GM18909 (cell line): ENCODE measurements around the gene GRIP1.

Source experiments
- ATAC-seq: cut with Tn5 transposase; IDR thresholded peaks from one replicate; pipeline ENCODE4 v1.9.1; 2021; ENCODE audit warnings: mild to moderate bottlenecking; ENCODE audit not compliant: unreplicated experiment, poor library complexity

Gene GRIP1

GRCh38 chr12:66605293-66605692 is 73.6 kb downstream of the GRIP1 start:
- ATAC-seq, result no peak

- ATAC-seq, result no peak
Observed at GRCh38 chr12:66603981-66604479, 74.8 kb downstream of the GRIP1 start.

- no peak for ATAC-seq
Observed at GRCh38 chr12:66603461-66603860, 75.4 kb downstream of the GRIP1 start.

GRCh38 chr12:66602483-66603143 is 76.3 kb downstream of the GRIP1 start:
- no peak for ATAC-seq

GRCh38 chr12:66600903-66601302 is 78.0 kb downstream of the GRIP1 start:
- no peak for ATAC-seq

GRCh38 chr12:66599816-66600215 is 79.1 kb downstream of the GRIP1 start:
- no peak for ATAC-seq

GRCh38 chr12:66598608-66599007 is 80.3 kb downstream of the GRIP1 start:
- no peak for ATAC-seq

GRCh38 chr12:66598079-66598478 is 80.8 kb downstream of the GRIP1 start:
- no peak for ATAC-seq

GRCh38 chr12:66596199-66596598 is 82.7 kb downstream of the GRIP1 start:
- ATAC-seq, result no peak

- no peak for ATAC-seq
Observed at GRCh38 chr12:66594688-66595087, 84.2 kb downstream of the GRIP1 start.

GRCh38 chr12:66590275-66590985 is 88.4 kb downstream of the GRIP1 start:
- no peak for ATAC-seq

GRCh38 chr12:66589095-66589494 is 89.8 kb downstream of the GRIP1 start:
- no peak for ATAC-seq

GRCh38 chr12:66587912-66588311 is 91.0 kb downstream of the GRIP1 start:
- no peak for ATAC-seq

GRCh38 chr12:66584673-66585072 is 94.2 kb downstream of the GRIP1 start:
- no peak for ATAC-seq

GRCh38 chr12:66573605-66574004 is 105.3 kb downstream of the GRIP1 start:
- no peak for ATAC-seq

GRCh38 chr12:66572845-66573244 is 106.0 kb downstream of the GRIP1 start:
- no peak for ATAC-seq

- no peak for ATAC-seq
Observed at GRCh38 chr12:66571361-66571915, 107.4 kb downstream of the GRIP1 start.

- no peak for ATAC-seq
Observed at GRCh38 chr12:66563220-66563619, 115.7 kb downstream of the GRIP1 start.

- no peak for ATAC-seq
Observed at GRCh38 chr12:66555113-66555512, 123.8 kb downstream of the GRIP1 start.

- ATAC-seq, result no peak
Observed at GRCh38 chr12:66552716-66553115, 126.2 kb downstream of the GRIP1 start.

- ATAC-seq, result no peak
Observed at GRCh38 chr12:66550626-66551025, 128.2 kb downstream of the GRIP1 start.

GRCh38 chr12:66549050-66549389 is 129.9 kb downstream of the GRIP1 start:
- no peak for ATAC-seq
